Neuronal stem cell (in vitro differentiated cells): ENCODE data around the gene ACOT12.
"Not testable (repeated sequence)": the region's sequence is repeated elsewhere in the genome, so short reads cannot be mapped to it uniquely, and the experiment has no call there.

Experiments
- DNase-seq: peaks from one replicate; pipeline ENCODE4 v3.0.0-alpha.2; 2013; ENCODE audit warnings: low spot score
- H2AFZ ChIP-seq: one replicate; pipeline ENCODE4 v1.6.1; 2013; ENCODE audit warnings: mild to moderate bottlenecking, low read length, inconsistent platforms
- H2AK5ac ChIP-seq: 2 replicates; pipeline ENCODE4 v1.6.1; 2013; ENCODE audit warnings: low read depth, mild to moderate bottlenecking, inconsistent platforms, low read length, moderate library complexity, mixed read lengths
- H2BK120ac ChIP-seq: 2 replicates; pipeline ENCODE4 v1.6.1; 2013; ENCODE audit warnings: low read depth, mild to moderate bottlenecking, inconsistent platforms, low read length, moderate library complexity, mixed read lengths
- H2BK12ac ChIP-seq: one replicate; pipeline ENCODE4 v1.6.1; 2013; ENCODE audit warnings: low read length, inconsistent platforms
- H2BK15ac ChIP-seq: 2 replicates; pipeline ENCODE4 v1.6.1; 2013; ENCODE audit warnings: mild to moderate bottlenecking, low read length, inconsistent platforms, mixed read lengths
- H2BK5ac ChIP-seq: one replicate; pipeline ENCODE4 v1.6.1; 2013; ENCODE audit warnings: inconsistent platforms, mild to moderate bottlenecking, low read length, moderate library complexity
- H3K14ac ChIP-seq: one replicate; pipeline ENCODE4 v1.6.1; 2013; ENCODE audit warnings: low read length, inconsistent platforms
- H3K18ac ChIP-seq: 2 replicates; pipeline ENCODE4 v1.6.1; 2013; ENCODE audit warnings: low read length, inconsistent platforms
- H3K23ac ChIP-seq: 2 replicates; pipeline ENCODE4 v1.6.1; 2013; ENCODE audit warnings: low read depth, mild to moderate bottlenecking, mixed read lengths, low read length, inconsistent platforms; ENCODE audit not compliant: poor library complexity
- H3K27ac ChIP-seq: replicated peaks from 3 replicates; pipeline ENCODE4 v1.5.1; 2013; ENCODE audit warnings: low read length, inconsistent platforms
- H3K27me3 ChIP-seq, 3 experiments: 2 replicates each; pipeline ENCODE4 v1.6.1; 2013; ENCODE audit warnings: low read length in 3 of 3, mild to moderate bottlenecking in 2 of 3, inconsistent platforms in 1 of 3, low read depth in 1 of 3, mixed read lengths in 1 of 3, moderate library complexity in 1 of 3; ENCODE audit not compliant: control insufficient read depth in 3 of 3, insufficient read depth in 3 of 3
- H3K36me3 ChIP-seq, 2 donors: replicated peaks in 1 of 2; 2 replicates each; pipeline ENCODE4 v1.6.1; 2013; ENCODE audit warnings: low read length in 2 of 2; ENCODE audit not compliant: control insufficient read depth in 2 of 2, insufficient read depth in 2 of 2
- H3K4ac ChIP-seq: 2 replicates; pipeline ENCODE4 v1.6.1; 2013; ENCODE audit warnings: inconsistent platforms, mild to moderate bottlenecking, low read length, moderate library complexity
- H3K4me1 ChIP-seq, 2 donors: 1 replicate in 1 of 2; 2 replicates in 1 of 2; pipeline ENCODE4 v1.6.1; 2013; ENCODE audit warnings: low read length in 2 of 2, low read depth in 1 of 2; ENCODE audit not compliant: control insufficient read depth in 2 of 2, insufficient read depth in 1 of 2
- H3K4me2 ChIP-seq: one replicate; pipeline ENCODE4 v1.6.1; 2013; ENCODE audit warnings: mild to moderate bottlenecking, low read length, inconsistent platforms; ENCODE audit not compliant: insufficient read depth, poor library complexity, severe bottlenecking
- H3K4me3 ChIP-seq, 2 donors: 2 replicates each; pipeline ENCODE4 v1.5.1; 2013; ENCODE audit warnings: low read length in 2 of 2, mild to moderate bottlenecking in 2 of 2, inconsistent platforms in 1 of 2, moderate library complexity in 1 of 2
- H3K79me1 ChIP-seq: one replicate; pipeline ENCODE4 v1.6.1; 2013; ENCODE audit warnings: low read depth, mild to moderate bottlenecking, inconsistent platforms, low read length, moderate library complexity
- H3K9ac ChIP-seq: one replicate; pipeline ENCODE4 v1.6.1; 2013; ENCODE audit warnings: mild to moderate bottlenecking, low read depth, low read length, inconsistent platforms; ENCODE audit not compliant: poor library complexity
- H3K9me3 ChIP-seq, 2 donors: replicated peaks in 1 of 2; 2 replicates each; pipeline versions ENCODE3 to v1.6.1; 2013; ENCODE audit warnings: low read length in 2 of 2, mild to moderate bottlenecking in 2 of 2, inconsistent platforms in 1 of 2, low read depth in 1 of 2, mixed read lengths in 1 of 2, moderate library complexity in 1 of 2; ENCODE audit not compliant: control insufficient read depth in 2 of 2, insufficient read depth in 1 of 2
- H4K8ac ChIP-seq: one replicate; pipeline ENCODE4 v1.6.1; 2013; ENCODE audit warnings: low read depth, mild to moderate bottlenecking, inconsistent platforms, low read length, moderate library complexity
- H4K91ac ChIP-seq: one replicate; pipeline ENCODE4 v1.6.1; 2013; ENCODE audit warnings: low read length, low read depth, mild to moderate bottlenecking, inconsistent platforms; ENCODE audit not compliant: poor library complexity
- WGBS, 2 donors: extraction: QIAGEN DNeasy Blood & Tissue Kit; methylation state at CpG; one replicate each; pipeline ENCODE4 v1.1.7; 2013; ENCODE audit warnings: missing lambda C conversion rate in 2 of 2, mixed read lengths in 1 of 2; ENCODE audit not compliant: insufficient read length in 2 of 2, insufficient replicate concordance in 1 of 2; ENCODE audit errors: extremely low coverage in 2 of 2; 5-methylcytosine and 5-hydroxymethylcytosine counted together

The ACOT12 gene

DNA sequence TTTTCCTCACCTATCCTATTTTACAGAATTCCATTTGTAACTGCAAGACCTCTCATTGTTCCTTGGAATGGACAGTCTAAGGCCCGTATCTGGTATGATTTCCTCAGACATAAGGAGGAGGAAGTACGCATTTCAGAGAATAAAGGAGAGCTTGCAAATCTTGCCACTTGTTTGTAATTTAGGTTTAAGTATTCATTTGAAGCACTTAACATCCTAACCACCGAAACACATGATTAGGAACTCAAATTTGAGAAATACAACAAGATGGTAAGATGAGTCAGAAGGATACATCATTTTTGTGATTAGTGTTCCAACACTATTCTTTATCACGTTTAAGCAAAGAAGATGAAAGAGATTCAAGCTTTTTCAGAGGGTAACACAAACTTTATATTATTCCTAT is 96.4 kb downstream of the ACOT12 start:
- H3K9ac ChIP-seq: no peak overlapping the region
- H3K18ac ChIP-seq: no peak overlapping the region
- peaks cover 0 to 19% of the 10 kb centered on the region in 2 donors for H3K9me3 ChIP-seq
- H4K8ac ChIP-seq: no peak overlapping the region
- H3K27ac ChIP-seq: no peak overlapping the region
- peaks cover 4% of the 10 kb centered on the region for H3K79me1 ChIP-seq
- no peak overlapping the region for H2BK15ac ChIP-seq
- H3K4ac ChIP-seq: no peak overlapping the region
- H3K36me3 ChIP-seq: peaks cover 0 to 17% of the 10 kb centered on the region in 2 donors
- H3K4me2 ChIP-seq: no peak overlapping the region
- no peak overlapping the region for H3K23ac ChIP-seq
- no peak overlapping the region for H2BK5ac ChIP-seq
- no peak overlapping the region for H4K91ac ChIP-seq
- no peak overlapping the region for H2BK120ac ChIP-seq
- no peak overlapping the region for H3K4me3 ChIP-seq
- H2AK5ac ChIP-seq: no peak overlapping the region
- no peak overlapping the region for H2BK12ac ChIP-seq
- peaks cover 3 to 4% of the 10 kb centered on the region in 2 donors for H3K4me1 ChIP-seq
- no peaks in the 10 kb centered on the region for H3K27me3 ChIP-seq
- no peak overlapping the region for H2AFZ ChIP-seq
- H3K14ac ChIP-seq: no peak overlapping the region
- no peak for DNase-seq
- no CpG with 5 or more reads among the region's 4 CpGs for WGBS, 2 donors

DNA sequence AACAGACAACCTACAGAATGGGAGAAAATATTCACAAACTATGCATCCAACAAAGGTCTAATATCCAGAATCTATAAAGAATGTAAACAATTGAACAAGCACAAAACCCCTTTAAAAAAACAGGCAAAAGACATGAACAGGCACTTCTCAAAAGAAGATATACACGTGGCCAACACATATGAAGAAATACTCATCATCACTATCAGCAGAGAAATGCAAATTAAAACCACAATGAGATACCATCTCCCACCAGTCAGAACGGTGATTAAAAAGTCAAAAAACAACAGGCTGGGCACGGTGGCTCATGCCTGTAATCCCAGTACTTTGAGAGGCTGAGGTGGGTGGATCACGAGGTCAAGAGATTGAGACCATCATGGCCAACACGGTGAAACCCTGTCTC is 99.9 kb downstream of the ACOT12 start:
- not testable (repeated sequence) for H2BK15ac ChIP-seq, H3K79me1 ChIP-seq
- no CpG with 5 or more reads among the region's 5 CpGs for WGBS, 2 donors

DNA sequence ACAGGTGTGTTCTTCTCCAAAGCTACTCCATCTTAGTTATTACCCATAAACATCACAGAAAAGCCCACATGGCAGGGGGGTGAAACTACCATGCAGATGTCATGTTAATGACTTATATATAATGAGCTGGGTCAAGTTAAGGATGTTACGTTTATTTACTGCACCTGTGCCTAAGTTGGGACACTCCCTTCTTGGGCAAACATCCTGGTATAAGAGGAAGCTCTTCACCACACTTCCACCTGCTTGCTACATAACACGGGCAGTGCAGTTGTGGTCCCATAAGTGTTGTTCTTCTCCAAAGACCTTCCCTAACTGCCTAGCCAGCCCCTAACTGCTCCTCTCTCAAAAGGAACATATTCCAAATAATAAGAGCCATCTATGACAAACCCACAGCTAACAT is 101.8 kb downstream of the ACOT12 start:
- Histone ChIP-seq H3K18ac (no peak overlapping the region), H2BK120ac (no peak overlapping the region), H2BK15ac (no peak overlapping the region), H3K4me2 (no peak overlapping the region), H2AFZ (no peak overlapping the region), H3K79me1 (peaks cover 4% of the 10 kb centered on the region), H3K36me3 (peaks cover 2 to 7% of the 10 kb centered on the region in 2 donors), H3K27ac (no peak overlapping the region), H2BK12ac (no peak overlapping the region), H3K4me1 (no peaks in the 10 kb centered on the region), H4K91ac (no peak overlapping the region), H4K8ac (no peak overlapping the region), H3K27me3 (no peaks in the 10 kb centered on the region), H3K4ac (no peak overlapping the region), H2BK5ac (no peak overlapping the region), H2AK5ac (no peak overlapping the region), H3K4me3 (no peak overlapping the region), H3K14ac (no peak overlapping the region), H3K9ac (no peak overlapping the region), H3K23ac (no peak overlapping the region), H3K9me3 (peaks cover 2 to 41% of the 10 kb centered on the region in 2 donors)
- no CpG with 5 or more reads among the region's 2 CpGs for WGBS, 2 donors
- no peak for DNase-seq

More for the DNA sequence above, 99.9 kb downstream of the ACOT12 start:
- H2AFZ ChIP-seq, H3K4me3 ChIP-seq, H2AK5ac ChIP-seq, DNase-seq, H4K91ac ChIP-seq, H3K9ac ChIP-seq, H3K4ac ChIP-seq, H2BK12ac ChIP-seq, H2BK120ac ChIP-seq, H3K18ac ChIP-seq, H3K4me1 ChIP-seq, H2BK5ac ChIP-seq, H3K4me2 ChIP-seq, H4K8ac ChIP-seq, H3K27me3 ChIP-seq, H3K14ac ChIP-seq, H3K27ac ChIP-seq, H3K23ac ChIP-seq: not testable (repeated sequence)
- H3K9me3 ChIP-seq: peaks cover 2 to 41% of the 10 kb centered on the region in 2 donors
- H3K36me3 ChIP-seq: peaks cover 2 to 15% of the 10 kb centered on the region in 2 donors

DNA sequence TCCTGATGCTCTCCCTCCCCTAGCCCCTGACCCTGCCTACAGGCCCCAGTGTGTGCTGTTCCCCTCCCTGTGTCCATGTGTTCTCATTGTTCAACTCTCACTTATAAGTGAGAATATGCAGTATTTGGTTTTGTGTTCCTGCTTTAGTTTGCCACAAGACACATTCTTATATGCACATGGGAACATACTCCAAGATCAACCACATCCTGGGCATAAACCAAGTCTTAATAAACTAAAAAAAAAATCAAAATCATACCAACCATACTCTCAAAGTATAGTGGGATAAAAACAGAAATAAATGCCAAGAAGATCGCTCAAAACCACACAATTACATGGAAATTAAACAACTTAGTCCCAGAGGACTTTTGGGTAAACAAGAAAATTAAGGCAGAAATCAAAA is 103.8 kb downstream of the ACOT12 start:
- H4K8ac ChIP-seq: no peak overlapping the region
- no peaks in the 10 kb centered on the region for H3K27me3 ChIP-seq
- no peak for DNase-seq
- H2AK5ac ChIP-seq: no peak overlapping the region
- no peaks in the 10 kb centered on the region for H3K4me1 ChIP-seq
- H3K9me3 ChIP-seq: peaks cover 2 to 41% of the 10 kb centered on the region in 2 donors
- H2BK120ac ChIP-seq: no peak overlapping the region
- no peak overlapping the region for H3K4me3 ChIP-seq
- no peak overlapping the region for H3K18ac ChIP-seq
- H3K23ac ChIP-seq: no peak overlapping the region
- peaks cover 4% of the 10 kb centered on the region for H3K79me1 ChIP-seq
- no peak overlapping the region for H3K4ac ChIP-seq
- no peak overlapping the region for H3K27ac ChIP-seq
- H3K4me2 ChIP-seq: no peak overlapping the region
- H2AFZ ChIP-seq: no peak overlapping the region
- peaks cover 2 to 5% of the 10 kb centered on the region in 2 donors for H3K36me3 ChIP-seq
- H2BK5ac ChIP-seq: no peak overlapping the region
- H2BK12ac ChIP-seq: no peak overlapping the region
- WGBS, 2 donors: no CpG with 5 or more reads among the region's 1 CpG
- no peak overlapping the region for H3K9ac ChIP-seq
- no peak overlapping the region for H3K14ac ChIP-seq
- H4K91ac ChIP-seq: no peak overlapping the region
- no peak overlapping the region for H2BK15ac ChIP-seq
